Anterior cingulate cortex (tissue), 58 donors: Measurements from ENCODE around the gene TENM4.

ENCODE experiments used
- DNase-seq, 58 donors: peaks; one replicate each; lab custom pipeline; 2025; lab: John Stamatoyannopoulos, UW

TENM4 gene

GRCh38 chr11:79396001-79396400 lies 44.8 kb downstream of the TENM4 start:
- no peak for DNase-seq

- no peak for DNase-seq
Measured at GRCh38 chr11:79393362-79394043, 47.3 kb downstream of the TENM4 start.

GRCh38 chr11:79392161-79392560 lies 48.7 kb downstream of the TENM4 start:
- no peak for DNase-seq

GRCh38 chr11:79390923-79391322 lies 49.9 kb downstream of the TENM4 start:
- no peak for DNase-seq

DNA sequence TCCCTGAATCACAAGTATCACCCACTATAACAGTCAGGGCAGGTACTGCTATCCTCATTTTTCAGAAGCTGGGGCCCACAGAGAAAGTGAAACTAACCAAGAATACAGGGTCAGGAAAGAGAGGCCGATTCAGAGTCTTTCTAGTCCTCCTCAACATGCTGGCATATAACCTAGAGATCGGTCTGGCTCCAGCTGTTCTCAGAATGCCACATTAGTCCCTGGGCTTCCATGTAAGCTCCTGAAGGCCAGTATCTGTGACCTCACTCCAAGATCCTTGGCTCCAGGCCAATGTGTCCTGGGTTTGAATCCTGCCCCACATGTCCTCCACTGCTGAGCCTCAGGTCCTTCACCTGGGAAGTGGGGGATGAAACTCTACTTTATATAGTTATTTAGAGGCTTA lies 50.4 kb downstream of the TENM4 start:
- no peak for DNase-seq

DNA sequence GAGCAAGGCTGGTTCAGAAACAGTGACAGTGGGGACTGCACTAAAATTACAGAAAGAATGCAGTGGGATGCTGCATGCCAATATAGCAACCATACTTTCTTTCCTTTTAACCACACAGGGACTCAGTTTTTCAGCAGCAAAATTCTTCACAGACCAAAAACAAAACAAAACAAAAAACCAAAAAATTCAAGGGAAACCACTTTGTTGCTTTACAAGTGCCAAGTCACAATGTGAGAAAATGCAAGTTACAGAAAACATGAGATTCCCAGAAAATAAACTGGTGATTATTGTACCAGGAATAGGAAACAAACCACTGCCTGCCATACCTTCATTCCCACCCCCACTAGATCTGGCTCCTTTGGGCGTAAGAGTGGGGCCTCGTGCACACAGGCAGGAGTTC lies 52.6 kb downstream of the TENM4 start:
- DNase-seq: no peak

DNA sequence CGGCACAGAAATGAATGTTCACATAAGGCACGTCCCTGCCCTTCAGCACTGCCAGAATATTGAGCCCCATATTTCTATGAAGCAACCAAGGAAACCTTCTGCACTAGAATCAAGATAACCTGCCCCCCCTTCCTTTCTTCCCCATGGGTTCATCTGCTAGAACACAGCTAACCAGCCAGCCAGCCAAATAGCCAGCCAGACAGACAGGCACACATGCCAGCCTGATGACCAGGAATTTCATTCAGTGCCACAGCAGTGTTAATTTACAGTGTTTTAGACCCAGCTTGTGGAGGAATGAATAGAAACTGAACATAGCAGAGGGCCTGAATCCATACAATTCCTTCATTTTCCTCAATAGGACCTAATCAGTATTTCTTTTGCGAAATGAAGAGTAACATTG lies 57.0 kb downstream of the TENM4 start:
- no peak for DNase-seq

GRCh38 chr11:79382301-79383050 lies 58.4 kb downstream of the TENM4 start:
- no peak for DNase-seq

DNA sequence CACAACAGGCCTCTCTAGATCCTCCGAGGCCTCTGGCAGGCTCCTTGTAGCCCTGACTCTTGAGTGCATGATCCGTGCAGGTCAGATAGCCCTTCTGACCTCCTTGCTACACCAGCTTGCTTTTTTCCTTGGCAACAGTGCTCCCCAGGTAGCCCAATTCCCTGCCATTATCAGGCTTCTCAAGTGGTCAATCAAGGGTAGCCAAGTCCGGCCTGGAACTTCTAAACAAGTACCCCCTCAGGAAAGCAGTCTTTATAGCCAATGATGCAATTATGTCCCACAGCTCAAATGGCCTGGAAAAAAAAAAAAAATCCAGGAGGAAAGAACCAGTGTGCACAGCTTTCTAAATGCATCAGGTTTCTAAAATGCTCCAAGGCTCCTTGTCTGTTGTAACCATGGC lies 59.8 kb downstream of the TENM4 start:
- DNase-seq: no peak

DNA sequence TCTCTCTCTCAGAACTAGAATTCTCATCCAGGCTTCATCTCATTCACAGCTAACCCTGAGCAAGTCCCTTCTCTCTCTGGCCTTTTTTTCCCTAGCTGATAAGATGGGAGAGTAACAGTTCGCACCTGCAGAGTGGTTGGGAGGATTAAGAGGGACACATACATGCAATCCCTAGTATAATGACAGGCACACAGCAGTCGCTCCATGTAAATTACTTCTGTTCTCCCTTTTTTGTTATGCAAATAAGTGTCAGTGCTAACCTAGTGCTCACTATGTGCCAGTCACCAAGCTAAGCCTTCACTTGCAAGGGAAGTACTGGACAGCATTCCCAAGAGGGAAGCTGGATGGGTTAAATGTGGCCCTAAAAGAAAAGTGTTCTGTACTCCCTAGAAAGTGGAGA lies 63.4 kb downstream of the TENM4 start:
- no peak for DNase-seq

- no peak for DNase-seq
Measured at GRCh38 chr11:79375818-79376550, 64.8 kb downstream of the TENM4 start.

DNA sequence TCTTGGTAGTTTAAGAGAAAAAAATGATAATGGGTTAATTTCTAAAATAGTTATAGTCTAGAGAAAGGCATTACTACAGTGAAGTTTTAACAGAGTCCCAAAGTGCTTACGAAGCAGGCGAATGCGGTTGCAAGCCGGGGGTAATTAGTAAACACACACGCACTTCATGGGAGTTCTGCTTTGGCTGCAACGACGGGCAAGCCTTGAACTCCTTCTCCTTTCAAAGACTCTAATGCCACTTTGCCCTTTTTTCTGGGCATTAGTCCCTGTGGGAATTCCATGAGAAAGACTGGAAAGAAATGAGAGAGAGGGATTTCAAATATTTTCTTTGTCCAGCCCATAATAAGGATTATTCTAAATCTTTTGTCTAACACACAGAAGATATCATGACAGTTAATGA lies 66.1 kb downstream of the TENM4 start:
- peak in 16 of 58 donors; percentile 4 to 39 (median 10) for DNase-seq

DNA sequence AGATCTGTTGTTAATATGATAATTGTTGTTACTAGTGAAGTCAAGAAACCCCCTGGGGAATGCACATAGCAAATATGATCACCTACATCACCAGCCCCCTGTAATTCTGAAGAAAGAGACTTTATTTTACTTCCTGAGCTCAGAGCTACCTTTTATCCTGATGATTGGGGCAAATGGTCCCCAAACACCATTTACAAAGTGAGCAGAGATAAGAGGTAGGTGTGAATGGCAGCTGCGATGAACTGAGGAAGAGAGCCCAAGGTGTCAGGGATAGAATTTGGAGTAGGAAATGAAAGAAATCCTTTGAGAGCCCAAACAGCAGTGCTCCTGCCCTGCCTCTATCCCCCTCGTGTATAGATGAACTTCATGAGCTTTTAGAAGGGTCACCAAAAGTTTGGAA lies 69.1 kb downstream of the TENM4 start:
- no peak for DNase-seq

DNA sequence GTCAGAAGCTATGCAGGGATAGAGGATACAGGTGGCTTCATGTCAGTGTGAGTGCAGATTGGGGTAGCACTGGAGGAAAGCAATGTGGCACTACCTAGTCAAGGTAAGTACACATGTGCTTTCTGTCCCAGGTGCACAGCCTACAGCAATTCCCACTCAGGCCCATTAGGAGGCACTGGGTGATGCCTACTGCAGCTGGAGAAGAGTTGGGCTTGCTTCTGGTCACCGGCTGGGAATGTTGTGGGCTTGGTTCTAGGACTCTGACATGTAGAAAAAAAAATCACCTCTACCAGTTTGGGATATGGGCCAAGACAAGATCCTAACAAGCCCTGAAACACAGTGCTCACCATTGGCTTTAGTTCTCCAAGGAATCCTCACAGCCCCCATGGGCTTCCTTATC lies 69.7 kb downstream of the TENM4 start:
- no peak for DNase-seq

- no peak for DNase-seq
Measured at GRCh38 chr11:79369055-79369454, 71.8 kb downstream of the TENM4 start.

- DNase-seq: no peak
Measured at GRCh38 chr11:79367844-79368243, 73.0 kb downstream of the TENM4 start.

DNA sequence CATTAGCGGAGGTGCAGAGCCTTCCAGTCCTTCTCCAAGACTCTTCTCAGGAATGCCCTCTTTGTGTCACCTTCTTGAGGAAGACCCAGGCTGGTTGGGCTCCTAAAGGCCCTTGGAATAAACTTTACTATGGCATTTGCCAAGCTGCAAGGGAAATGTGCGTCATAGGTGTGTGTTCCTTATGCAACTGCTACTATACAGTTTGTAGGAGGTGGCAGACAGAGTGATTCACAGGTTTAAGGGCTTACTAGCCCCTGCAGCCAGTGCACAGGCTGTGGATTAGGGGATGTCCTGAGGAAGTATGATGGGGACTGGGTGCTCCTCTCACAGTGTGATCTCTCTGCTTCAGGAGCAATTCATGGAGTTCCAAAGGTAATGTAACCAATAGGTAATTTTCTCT lies 74.6 kb downstream of the TENM4 start:
- DNase-seq: no peak

GRCh38 chr11:79363861-79364378 lies 76.9 kb downstream of the TENM4 start:
- no peak for DNase-seq

DNA sequence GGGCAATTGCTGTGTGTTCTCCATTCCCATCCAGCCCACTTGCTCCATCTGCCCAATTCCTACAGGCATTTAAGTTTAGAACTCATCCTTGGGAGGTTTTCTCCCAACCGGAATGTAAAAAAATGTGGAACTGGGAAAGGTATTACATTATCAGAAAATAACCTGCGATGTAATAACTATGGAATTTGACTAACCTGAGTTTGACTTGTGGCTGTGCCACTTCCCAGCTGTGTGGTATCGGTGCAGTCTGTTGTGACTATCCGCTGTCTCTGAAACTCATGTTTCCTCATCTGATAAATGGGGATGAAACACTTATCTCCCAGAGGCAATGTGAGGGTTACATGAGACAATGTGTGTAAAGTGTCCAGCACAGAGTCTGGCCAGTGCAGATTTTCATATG lies 77.6 kb downstream of the TENM4 start:
- no peak for DNase-seq

DNA sequence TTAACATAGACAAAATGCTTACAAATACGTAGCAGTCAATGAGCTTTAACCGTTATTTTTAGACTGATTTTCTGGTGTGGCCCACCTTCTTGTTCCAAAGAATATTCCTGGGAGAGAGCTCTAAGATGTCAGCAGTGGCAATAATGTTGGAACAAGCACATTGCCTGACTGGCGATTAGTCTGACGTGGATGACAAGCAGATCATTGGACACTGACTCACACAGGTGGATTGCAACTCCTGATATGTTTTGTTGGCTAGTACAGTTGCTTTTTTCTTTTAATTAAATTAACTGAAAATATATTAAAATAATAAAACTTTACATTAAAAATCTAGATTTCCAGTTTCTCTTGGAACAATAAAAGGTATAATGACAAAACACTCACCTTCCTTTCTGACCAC lies 78.0 kb downstream of the TENM4 start:
- DNase-seq: no peak

GRCh38 chr11:79362206-79362757 lies 78.5 kb downstream of the TENM4 start:
- no peak for DNase-seq
